Body of pancreas (tissue), 4 donors: ENCODE data around the gene BBLN. TPM values are rescaled to one million over a fixed set of nuclear protein-coding genes. Genes with fewer than 3 reads are reported as not detected.

Experiments
- ATAC-seq: fragments of 150-250 bp; one replicate; pipeline ENCODE4 v1.9.1; 2016
- DNase-seq, 4 donors: peaks; one replicate each; pipeline ENCODE4 v3.0.0-alpha.2; 2019
- H3K27ac ChIP-seq, 4 donors: fragments of 200-600 bp; sonication (generic); 1 replicate in 3 of 4; 2 replicates in 1 of 4; pipeline versions ENCODE4 v1.5.1 to v1.6.1; 2016 to 2019; ENCODE audit warnings: mild to moderate bottlenecking in 1 of 4, mixed read lengths in 1 of 4, moderate library complexity in 1 of 4
- H3K27me3 ChIP-seq, 2 donors: fragments of 200-600 bp; sonication (generic); one replicate each; pipeline ENCODE4 v1.6.0; 2016; ENCODE audit warnings: mild to moderate bottlenecking in 1 of 2
- H3K36me3 ChIP-seq, 2 donors: fragments of 200-600 bp; sonication (generic); replicated peaks in 1 of 2; 2 replicates each; pipeline ENCODE4 v1.5.1; 2016; ENCODE audit warnings: low read depth in 2 of 2; ENCODE audit not compliant: insufficient read depth in 1 of 2
- H3K4me1 ChIP-seq: fragments of 200-600 bp; sonication (generic); one replicate; pipeline ENCODE4 v1.6.0; 2016
- H3K4me3 ChIP-seq, 2 donors: fragments of 200-600 bp; sonication (generic); 1 replicate in 1 of 2; 2 replicates in 1 of 2; pipeline ENCODE4 v1.5.1; 2016 to 2019
- H3K9me3 ChIP-seq, 3 donors: fragments of 200-600 bp; sonication (generic); 1 replicate in 2 of 3; 2 replicates in 1 of 3; pipeline ENCODE4 v1.5.1; 2016
- POLR2A ChIP-seq, 3 donors: fragments of 450-650 bp; IDR thresholded peaks; one replicate each; pipeline ENCODE4 v1.6.1; 2016; ENCODE audit warnings: antibody characterized with exemption in 3 of 3, mild to moderate bottlenecking in 2 of 3
- WGBS, 2 donors: methylation state at CpG; one replicate each; pipeline ENCODE4 v1.1.5; 2017; 5-methylcytosine and 5-hydroxymethylcytosine counted together
- intact Hi-C: fragments of 100-400 bp; cut with DNase I; formaldehyde crosslinking; loops from one replicate; pipeline ENCODE4 v1.15.1; 2023
- total RNA-seq, 2 donors: library from RNA; depleted of rRNA; stranded (reverse); fragments of >200 nt; gene quantifications; one replicate each; pipeline ENCODE4 v1.1.0, GENCODE V29; 2016
- TF ChIP-seq, protein P1 (sequence below), 7 experiments: fragments of 450-650 bp in 4 of 7; fragments of 200-600 bp in 3 of 7; sonication (generic) in 3 of 7; IDR thresholded peaks; one replicate each; pipeline ENCODE4 v1.5.1; 2016 to 2019; ENCODE audit warnings: antibody characterized with exemption in 7 of 7

BBLN gene
- total RNA-seq, 2 donors from 2014 or later = 113 to 129 TPM

DNA sequence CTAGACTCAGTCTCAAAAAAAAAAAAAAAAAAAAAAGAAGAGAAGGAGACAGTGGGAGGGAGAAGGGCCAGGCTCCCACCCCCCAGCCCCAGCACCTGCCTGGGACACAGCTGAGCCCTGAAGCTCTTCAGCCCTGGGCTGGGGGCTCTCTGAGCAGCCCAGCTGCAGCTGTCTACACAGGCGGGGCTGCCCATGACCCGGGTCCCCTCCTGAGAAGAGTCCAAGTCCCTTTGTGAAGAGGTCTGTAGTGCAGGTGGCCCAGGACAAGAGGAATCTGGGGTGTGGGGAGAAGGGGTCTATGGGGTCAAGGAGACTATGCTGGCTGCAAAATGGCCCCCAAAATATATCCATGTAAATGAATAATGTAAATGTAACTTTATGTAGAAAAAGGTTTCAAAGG is 17.5 kb upstream of the BBLN start:
- no peak for ATAC-seq
- DNase-seq = no peak
- Histone ChIP-seq H3K4me1 (no peaks in the 10 kb centered on the region), H3K36me3 (no peaks in the 10 kb centered on the region), H3K27ac (no peak overlapping the region), H3K27me3 (no peaks in the 10 kb centered on the region), H3K4me3 (no peak overlapping the region), H3K9me3 (no peaks in the 10 kb centered on the region)
- 71 to 91% methylated on average over 2 of the region's 2 CpGs for WGBS, 2 donors
- TF ChIP-seq POLR2A (IDR thresholded peaks at IDR 0.05) = no peak
- TF ChIP-seq, protein P1, sequence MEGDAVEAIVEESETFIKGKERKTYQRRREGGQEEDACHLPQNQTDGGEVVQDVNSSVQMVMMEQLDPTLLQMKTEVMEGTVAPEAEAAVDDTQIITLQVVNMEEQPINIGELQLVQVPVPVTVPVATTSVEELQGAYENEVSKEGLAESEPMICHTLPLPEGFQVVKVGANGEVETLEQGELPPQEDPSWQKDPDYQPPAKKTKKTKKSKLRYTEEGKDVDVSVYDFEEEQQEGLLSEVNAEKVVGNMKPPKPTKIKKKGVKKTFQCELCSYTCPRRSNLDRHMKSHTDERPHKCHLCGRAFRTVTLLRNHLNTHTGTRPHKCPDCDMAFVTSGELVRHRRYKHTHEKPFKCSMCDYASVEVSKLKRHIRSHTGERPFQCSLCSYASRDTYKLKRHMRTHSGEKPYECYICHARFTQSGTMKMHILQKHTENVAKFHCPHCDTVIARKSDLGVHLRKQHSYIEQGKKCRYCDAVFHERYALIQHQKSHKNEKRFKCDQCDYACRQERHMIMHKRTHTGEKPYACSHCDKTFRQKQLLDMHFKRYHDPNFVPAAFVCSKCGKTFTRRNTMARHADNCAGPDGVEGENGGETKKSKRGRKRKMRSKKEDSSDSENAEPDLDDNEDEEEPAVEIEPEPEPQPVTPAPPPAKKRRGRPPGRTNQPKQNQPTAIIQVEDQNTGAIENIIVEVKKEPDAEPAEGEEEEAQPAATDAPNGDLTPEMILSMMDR (IDR thresholded peaks at IDR 0.05) = no peak
- intact Hi-C loops = no loop called here

DNA sequence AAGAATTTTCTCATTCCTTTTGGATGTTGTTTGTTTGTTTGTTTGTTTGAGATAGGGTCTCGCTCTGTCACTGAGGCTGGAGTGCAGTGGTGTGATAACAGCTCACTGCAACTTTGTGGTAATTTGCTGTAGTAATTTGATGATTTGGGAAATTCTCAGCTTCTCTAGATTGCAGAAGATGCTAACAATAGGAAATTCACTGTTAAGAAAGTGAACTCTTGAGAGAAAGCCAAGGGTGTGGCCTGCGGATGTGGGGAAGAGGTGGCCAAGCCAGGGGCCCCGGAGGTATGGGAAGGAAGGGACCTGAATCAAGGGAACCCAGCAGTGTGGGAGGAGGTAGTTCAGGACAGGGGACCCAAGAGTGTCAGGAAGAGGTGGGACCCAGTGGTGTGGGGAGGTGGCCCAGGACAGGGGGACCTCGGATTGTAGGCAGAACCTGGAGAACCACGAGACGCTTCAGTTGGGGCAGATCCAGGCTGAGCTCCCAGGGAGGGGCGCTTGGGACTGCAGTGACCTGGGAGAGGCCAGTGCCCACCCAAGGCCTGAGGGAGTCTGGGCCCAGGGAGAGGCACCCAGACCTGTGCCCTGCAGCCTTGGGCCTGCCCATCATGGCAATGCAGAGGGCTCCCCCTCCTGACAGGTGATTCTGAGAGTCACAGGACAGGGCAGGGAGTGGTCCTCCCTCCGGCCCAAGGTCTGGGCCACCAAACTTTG is 16.4 kb upstream of the BBLN start:
- WGBS, 2 donors = 71 to 86% methylated on average over 7 to 8 of the region's 8 CpGs
- TF ChIP-seq, protein P1 (IDR thresholded peaks at IDR 0.05) = no peak
- no peak for TF ChIP-seq POLR2A (IDR thresholded peaks at IDR 0.05)
- Histone ChIP-seq H3K4me1 (peaks cover 9% of the 10 kb centered on the region), H3K36me3 (no peaks in the 10 kb centered on the region), H3K27ac (no peak overlapping the region), H3K4me3 (no peak overlapping the region), H3K9me3 (no peaks in the 10 kb centered on the region), H3K27me3 (no peaks in the 10 kb centered on the region)
- no peak for DNase-seq
- intact Hi-C loops = no loop called here
- ATAC-seq = no peak

DNA sequence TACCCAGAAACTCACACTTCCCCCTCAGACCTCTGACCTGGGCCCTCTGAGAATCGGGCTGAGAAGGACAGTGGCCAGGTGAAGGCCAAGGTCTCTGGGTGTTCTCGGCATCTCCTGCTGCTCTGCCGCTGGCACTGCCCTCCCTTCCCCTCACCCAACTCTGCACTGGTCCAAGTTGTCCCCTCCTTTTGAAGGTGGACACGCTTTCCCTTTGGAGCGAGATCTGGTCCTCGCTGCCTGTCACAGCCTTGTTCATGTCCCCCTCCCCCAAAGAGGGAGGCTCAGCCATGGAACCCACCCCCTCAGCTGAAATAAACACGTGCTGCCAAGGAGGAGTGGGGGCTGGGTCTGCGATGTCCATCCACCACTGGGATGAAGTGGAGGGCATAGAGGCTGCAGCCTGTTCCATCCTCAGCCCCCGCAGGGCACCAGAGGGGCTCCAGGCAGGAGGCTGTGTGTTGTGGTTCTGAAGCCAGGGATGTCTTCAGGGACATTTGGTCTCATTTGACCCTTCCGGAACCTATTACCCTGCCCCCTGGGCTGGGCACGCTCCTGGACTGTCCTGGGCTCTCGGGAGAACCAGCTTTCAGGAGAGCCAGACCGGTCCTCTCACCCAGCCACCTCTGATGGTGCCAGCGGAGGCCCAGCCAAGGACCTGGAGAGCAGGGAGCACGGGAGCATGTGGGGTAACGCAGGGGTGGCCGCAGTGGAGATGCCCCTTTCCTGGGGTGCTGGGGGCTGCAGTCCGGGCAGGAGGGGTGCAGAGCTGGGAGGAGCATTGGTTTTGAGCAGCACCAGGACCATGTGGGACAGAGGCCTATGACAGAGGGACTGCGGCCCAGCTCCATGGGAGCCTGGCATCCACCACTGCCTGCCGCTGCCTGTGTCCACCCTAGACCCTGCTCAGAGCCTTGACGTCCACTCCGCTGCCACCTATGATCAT is 15.6 kb upstream of the BBLN start:
- no peak for ATAC-seq
- Histone ChIP-seq H3K27ac (no peak overlapping the region), H3K9me3 (no peaks in the 10 kb centered on the region), H3K27me3 (no peaks in the 10 kb centered on the region), H3K4me3 (no peak overlapping the region), H3K36me3 (no peaks in the 10 kb centered on the region), H3K4me1 (peaks cover 18% of the 10 kb centered on the region)
- no peak for DNase-seq
- intact Hi-C loops = no loop called here
- 84 to 85% methylated on average over 15 to 22 of the region's 22 CpGs for WGBS, 2 donors
- TF ChIP-seq, protein P1 (IDR thresholded peaks at IDR 0.05) = no peak
- no peak for TF ChIP-seq POLR2A (IDR thresholded peaks at IDR 0.05)

DNA sequence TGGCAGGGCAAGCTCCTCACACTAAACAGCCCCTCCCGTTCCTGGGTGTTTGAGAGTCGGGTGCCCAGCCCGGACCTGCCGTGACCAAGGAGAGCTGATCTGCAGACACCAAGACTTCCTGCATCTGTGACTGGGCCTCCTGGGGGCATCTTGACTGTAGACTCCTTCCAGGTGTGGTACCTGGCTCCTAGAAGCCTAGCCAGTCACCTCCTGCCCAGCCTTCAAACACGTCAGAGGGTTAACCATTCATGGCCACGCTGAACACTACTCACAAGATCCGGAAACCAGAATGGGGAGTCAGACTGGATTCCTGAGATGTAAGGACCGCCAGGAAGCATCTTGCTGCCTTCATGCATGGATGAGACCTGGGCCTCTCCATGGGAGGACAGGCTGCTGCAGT is 14.5 kb upstream of the BBLN start:
- DNase-seq (no peak), ATAC-seq (no peak)
- no peak overlapping the region for H3K4me3 ChIP-seq
- H3K4me1 ChIP-seq = peaks cover 28% of the 10 kb centered on the region
- intact Hi-C loops = no loop called here
- no peaks in the 10 kb centered on the region for H3K36me3 ChIP-seq
- no peak overlapping the region for H3K27ac ChIP-seq
- 57 to 100% methylated on average over 2 to 8 of the region's 8 CpGs for WGBS, 2 donors
- no peaks in the 10 kb centered on the region for H3K9me3 ChIP-seq
- TF ChIP-seq, protein P1 (IDR thresholded peaks at IDR 0.05) = no peak
- TF ChIP-seq POLR2A (IDR thresholded peaks at IDR 0.05) = no peak
- no peaks in the 10 kb centered on the region for H3K27me3 ChIP-seq
